HG03039 (cell line): ENCODE results near the gene ARID3A.
"Not testable (repeated sequence)": the region's sequence is repeated elsewhere in the genome, so short reads cannot be mapped to it uniquely, and the experiment has no call there.

ENCODE experiments used
- ATAC-seq: cut with Tn5 transposase; IDR thresholded peaks from one replicate; pipeline ENCODE4 v1.9.1; 2021; ENCODE audit warnings: mild to moderate bottlenecking, moderate library complexity; ENCODE audit not compliant: unreplicated experiment

Gene ARID3A

DNA sequence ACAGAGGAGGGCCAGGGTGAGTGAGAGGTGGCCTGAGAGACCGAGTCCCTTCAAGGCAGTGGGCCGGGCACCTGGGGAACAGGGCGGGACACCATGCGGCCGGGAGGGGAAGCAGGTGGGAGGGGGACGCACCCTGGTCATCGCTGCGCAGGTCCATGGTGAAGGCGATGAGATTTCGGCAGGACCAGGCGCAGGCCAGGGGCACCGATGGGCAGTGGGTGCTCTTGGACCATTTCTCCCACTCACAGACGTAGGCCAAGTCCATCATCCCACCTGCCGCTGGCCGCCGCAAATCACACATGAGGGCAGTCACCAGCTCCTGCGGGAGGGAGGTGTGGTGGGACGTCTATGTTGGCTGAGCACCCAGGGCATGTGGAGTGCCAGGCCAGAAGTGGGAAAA, 35.0 kb upstream of the ARID3A start:
- ATAC-seq, result no peak

GRCh38 chr19:891421-892200, 34.2 kb upstream of the ARID3A start:
- not testable (repeated sequence) for ATAC-seq

DNA sequence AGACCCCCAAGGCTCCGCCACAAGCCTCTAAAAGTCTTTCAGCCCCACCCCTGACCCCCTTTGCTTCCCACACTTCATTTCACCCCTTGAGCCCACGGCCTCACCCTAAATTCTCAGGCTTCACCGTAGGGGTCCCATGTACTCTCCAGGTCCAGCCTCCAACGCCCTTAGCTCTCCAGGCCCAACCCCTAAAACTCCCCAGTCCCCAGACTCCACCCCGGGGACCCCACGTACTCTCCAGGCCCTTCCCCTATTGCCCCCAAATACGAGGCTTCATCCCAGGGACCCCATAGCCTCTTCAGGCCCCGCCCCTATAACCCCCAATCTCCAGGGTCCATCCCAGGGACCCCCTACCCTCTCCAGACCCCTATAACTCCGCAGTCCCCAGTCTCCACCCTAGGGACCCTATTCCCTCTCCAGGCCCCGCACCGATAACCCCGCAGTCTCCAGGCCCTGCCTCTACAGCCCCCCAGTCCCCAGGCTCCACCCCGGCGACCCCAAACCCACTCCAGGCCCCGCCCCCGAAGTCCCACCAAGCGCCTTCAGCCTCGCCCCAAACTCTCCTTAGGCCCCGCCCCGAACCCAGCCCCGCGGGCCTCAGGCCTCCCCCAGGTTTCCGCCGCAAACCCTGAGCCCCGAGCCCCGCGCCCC, 33.5 kb upstream of the ARID3A start:
- ATAC-seq, result no peak

DNA sequence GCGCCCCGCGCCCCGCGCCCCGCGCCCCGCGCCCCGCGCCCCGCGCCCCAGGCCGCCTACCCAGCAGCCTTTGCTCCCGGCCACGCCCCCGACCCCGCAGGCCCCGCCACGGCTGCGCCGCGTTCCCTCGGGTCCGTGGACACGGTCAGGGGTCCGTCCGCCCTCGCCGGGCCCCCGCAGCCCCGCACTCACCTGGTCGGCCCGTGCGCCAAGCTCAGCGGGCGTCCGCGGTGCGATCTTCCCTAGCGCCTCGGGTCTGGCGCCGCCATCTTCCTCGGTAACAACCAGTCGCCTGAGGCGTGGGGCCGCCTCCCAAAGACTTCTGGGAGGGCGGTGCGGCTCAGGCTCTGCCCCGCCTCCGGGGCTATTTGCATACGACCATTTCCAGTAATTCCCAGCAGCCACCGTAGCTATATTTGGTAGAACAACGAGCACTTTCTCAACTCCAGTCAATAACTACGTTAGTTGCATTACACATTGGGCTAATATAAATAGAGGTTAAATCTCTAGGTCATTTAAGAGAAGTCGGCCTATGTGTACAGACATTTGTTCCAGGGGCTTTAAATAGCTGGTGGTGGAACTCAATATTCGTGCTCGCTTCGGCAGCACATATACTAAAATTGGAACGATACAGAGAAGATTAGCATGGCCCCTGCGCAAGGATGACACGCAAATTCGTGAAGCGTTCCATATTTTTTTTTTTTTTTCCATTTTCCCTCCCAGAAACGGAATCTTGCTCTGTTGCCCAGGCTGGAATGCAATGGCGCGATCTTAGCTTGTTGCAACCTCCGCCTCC, 32.7 kb upstream of the ARID3A start, which contains the start of the genes MED16 and RNU6-9:
Gene MED16, minus strand, starts transcription at position 294 of the 796 bp plus-strand sequence. CDS start 2,056 bp downstream, outside the sequence.
Gene RNU6-9, plus strand, starts transcription at position 591 of the 796 bp plus-strand sequence.
- peak; percentile 77 for ATAC-seq

DNA sequence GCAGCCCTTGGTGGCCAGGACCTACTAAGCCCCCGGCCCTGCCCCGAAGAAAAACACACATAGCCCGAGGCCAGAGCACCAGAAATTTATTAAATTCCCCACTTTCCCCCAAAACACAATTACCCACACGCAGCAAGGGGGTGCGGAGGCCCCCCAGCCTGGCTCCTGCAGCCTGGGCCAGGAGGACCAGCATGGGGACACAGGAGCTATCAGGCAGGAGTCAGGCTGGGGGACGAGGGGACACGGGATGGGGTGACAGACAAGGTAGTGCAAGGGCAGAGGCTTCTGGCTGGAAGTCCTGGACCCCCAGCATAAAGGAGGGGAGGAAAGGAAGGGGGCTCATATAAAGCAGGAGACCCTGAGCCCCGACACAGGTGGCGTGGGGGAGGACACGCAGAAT, 29.4 kb upstream of the ARID3A start:
- no peak for ATAC-seq

DNA sequence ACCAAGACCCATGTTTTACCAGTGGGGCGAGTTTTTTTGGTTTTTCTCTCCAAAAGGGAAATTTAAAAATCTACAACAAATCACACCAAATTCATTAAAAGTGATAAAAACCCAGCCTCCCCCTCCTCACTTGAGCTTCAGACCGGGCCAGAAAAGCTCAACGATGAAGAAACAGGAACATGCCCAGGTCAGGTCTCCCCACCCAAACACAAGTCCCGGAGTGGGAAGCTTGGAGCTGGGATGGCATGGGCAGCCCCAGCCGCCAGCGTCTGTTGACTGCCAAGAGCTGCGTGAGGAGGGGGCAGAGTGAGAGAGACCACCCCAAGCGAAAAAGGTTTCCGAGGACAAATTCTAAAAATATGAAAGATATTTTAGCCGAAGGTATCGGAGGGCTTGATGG, 28.8 kb upstream of the ARID3A start:
- ATAC-seq, result no peak

DNA sequence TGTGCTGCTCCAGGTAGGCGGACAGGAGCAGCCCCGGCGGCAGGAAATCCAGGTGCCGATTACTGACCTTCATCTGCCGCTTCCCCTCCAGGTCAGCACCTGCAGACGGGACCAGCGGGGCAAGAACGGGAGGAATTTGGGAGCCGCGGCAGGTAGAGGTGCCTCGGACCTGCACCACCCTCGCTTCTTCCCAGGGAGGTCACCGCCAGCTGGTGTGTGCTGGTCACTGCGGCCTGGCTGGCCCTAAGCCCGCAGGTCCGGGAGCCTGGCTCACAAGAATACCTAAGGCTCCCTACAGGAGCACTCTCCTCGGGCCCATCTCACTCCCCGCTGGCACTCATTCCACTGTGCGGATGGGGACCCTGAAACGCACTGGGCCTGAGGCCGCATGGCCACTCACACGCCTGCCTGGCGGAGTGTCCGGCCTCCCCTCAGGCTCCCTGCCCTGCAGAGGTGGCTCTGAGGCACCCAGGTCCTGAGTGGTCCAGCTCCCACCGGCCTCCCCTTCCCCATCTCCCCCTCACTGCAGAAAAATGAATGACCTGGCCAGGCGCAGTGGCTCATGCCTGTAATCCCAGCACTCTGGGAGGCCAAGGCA, 28.3 kb upstream of the ARID3A start:
- ATAC-seq, result no peak

GRCh38 chr19:898663-899062, 27.2 kb upstream of the ARID3A start:
- no peak for ATAC-seq

DNA sequence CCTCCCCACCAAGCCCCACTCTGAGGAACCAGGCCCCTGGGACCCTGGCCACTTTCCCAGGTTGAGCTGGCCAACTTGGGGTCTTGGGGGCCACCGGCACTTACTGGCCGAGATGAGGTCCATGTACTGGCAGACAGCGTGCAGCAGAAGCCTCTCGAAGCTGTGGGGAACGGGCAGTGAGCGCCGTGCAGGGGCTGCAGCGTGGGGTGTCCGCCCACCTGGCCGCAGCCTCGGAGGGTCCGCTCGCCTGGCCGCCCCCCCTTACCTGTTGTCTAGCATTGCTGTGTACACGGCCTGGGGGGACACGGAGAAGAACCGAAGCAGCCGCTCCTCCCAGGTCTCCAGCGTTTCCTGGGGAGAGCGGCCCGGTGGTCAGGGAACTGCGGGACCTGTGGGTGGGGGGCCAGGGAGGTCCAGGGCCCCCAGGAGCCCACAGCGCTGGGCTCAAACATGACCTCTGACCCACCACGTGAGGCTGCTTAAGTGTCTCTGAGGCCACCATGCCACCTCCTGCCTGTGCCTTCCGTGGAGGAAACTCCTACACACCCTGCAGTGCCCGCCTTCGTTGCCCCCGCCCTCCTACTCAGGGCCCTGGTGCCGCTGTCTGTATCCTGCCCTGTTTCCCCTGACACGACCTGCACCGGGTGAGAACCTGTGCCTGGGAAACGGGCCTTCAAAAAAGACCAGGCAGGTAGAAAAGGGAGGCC, 26.3 kb upstream of the ARID3A start:
- no peak for ATAC-seq

GRCh38 chr19:900043-900301, 25.9 kb upstream of the ARID3A start:
- no peak for ATAC-seq

DNA sequence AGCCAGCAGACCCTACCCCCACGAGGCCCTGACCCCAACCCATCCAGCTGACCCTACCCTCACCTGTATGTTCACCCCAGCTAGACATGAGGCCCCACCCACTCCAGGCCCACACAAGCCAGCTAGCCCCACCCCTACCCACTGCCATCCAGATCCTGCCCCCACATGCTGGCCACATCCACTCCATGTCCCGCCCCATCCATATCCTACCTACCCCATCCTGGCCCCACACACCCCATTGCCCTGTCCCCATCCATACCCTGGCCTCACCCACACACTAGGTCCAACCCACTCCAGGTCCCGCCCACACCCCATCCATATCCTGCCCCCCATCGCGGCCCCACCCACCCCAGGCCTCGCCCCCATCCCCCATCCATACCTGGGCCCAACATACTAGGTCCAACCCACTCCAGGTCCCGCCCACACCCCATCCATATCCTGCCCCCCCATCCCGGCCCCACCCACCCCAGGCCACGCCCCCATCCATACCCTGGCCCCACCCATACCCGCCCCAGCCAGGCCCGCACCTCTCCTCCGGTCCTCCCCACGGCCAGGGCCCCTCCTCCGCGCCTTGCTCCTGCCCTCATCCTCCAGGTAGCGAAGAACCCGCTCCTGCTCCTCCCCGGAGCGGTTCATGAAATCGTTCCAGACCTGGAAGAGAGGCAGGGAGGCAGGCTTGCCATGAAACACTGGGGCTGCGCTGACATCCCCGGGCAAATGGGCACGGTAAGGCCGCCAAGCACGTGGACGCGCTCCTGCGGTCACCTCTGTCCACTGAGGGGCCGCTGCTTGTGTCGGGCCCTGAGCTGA, 25.3 kb upstream of the ARID3A start:
- no peak for ATAC-seq

DNA sequence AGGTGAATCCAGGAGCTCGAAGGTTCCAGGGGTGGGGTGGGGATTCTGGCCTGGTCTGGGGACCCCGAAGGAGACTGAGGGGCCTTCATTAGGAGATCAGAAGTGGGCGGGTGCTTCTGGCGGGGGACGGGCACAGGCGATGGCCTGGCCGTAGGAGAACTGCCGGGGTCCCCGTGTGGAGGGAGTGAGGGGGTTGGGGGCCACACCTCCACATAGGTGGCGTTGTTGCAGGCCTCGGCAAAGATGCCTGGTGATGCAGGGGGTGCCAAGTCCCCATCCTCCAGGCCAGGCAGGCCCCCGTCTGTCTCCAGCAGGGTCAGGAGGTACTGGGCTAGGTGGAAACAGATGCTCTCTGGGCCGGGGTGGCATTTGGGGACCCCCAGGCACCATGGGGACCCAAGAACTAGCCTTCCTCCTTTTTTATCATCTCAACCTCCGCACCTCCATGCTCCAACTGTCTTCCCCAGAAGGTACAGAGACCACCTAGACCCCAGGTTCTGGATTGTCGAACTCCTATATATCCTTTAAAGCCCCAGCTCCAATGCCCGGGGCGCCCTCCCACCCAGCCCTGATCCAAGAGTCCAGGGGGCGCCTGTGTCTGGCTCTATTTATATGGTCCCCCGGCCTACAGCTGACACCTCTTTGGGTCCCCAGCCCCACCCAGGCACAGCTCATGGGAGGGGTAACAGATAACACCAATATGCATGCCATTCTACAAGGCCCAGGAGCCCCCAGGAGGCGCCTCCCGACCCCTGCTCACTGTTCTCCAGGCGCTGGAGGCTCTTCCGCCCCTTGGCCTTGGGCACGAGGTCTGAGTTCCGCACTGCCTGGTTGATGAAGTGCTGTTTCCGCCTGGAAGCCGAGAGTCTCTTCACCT, 24.4 kb upstream of the ARID3A start:
- ATAC-seq, result no peak

- no peak for ATAC-seq
Observed at GRCh38 chr19:902093-902370, 23.8 kb upstream of the ARID3A start.

- ATAC-seq, result no peak
Observed at GRCh38 chr19:902446-903226, 23.2 kb upstream of the ARID3A start.

DNA sequence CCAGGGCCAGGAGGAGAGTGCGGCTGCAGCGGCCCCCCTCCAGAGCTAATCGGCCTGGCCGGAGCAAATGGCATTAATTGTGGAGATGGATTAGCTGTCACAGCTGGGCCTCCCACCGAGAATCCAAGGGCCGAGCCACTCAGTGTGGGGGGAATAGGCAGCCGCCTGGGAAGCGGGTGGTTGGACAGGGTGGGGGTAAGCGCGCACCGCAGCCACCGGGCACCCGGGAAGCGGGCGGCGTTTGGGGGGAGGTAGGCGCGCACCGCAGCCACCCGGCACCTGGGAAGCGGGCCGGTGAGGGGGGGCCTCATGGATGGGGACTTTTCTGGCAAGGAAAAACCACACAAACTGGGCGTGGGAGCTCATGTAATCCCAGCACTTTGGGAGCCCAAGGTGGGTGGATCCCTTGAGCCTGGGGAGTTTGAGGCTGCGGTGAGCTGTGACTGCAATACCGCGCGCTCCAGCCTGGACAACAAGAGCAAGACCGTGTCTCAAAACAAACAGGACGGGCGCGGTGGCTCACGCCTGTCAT, 22.5 kb upstream of the ARID3A start:
- no peak for ATAC-seq

- ATAC-seq, result no peak
Observed at GRCh38 chr19:904545-904944, 21.3 kb upstream of the ARID3A start.

GRCh38 chr19:906480-906879, 19.4 kb upstream of the ARID3A start:
- ATAC-seq, result no peak

DNA sequence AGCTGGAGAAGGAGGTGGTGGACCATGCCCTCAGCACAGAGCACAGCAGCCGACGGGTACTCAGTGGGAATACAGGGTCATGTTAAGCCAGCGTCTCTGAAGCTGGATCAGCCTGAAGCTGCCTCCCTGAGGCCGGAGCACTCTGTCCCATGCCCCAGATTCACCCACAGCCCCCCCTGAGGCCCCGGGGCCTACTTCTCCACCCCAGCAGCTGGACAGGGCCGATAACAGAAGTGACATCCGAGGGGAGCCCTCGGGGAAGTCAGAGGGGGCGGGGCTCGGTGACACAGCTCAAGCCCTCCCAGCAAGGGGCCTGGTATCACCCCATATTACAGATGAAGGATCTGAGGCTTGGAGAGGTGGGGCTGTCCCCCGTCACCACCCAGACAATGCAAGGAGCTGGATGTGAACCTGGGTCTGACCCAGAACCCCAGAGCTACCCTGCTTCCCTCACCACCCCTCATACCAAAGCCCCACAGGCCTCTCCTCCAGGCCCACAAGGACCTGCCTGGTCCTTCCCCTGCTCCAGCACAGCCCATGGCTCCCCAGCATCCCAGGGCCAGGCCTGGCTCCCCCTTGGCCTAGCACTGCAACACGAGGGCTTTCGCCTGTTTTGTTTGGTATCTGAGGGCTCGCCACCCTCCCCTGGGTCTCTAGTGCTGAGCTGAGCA, 18.5 kb upstream of the ARID3A start:
- ATAC-seq, result no peak
